GM23338 (cell line): ENCODE data around the gene NCF2. TPM values are rescaled to one million over a fixed set of nuclear protein-coding genes. Genes with fewer than 3 reads are reported as not detected.

Experiments used
- ATAC-seq: fragments of 200-7000 bp; cut with Tn5 transposase; 3 replicates; pipeline ENCODE4 v1.9.1; 2020
- DNase-seq: peaks from one replicate; pipeline ENCODE4 v3.0.0-alpha.2; 2015; ENCODE audit warnings: low spot score
- H2AFZ ChIP-seq: fragments of 200-600 bp; sonication (generic); 2 replicates; pipeline ENCODE4 v1.8.0; 2016; ENCODE audit warnings: antibody characterized with exemption, mild to moderate bottlenecking, moderate library complexity
- H3F3A ChIP-seq: fragments of 200-600 bp; sonication (generic); replicated peaks from 2 replicates; pipeline ENCODE4 v1.8.0; 2017; ENCODE audit warnings: antibody characterized with exemption, mixed run types, low read depth
- H3K27ac ChIP-seq: fragments of 200-600 bp; sonication (generic); 2 replicates; pipeline ENCODE4 v1.6.1; 2016; ENCODE audit warnings: low read depth
- H3K27me3 ChIP-seq: fragments of 200-600 bp; sonication (generic); 2 replicates; pipeline ENCODE4 v1.8.0; 2016; ENCODE audit warnings: mild to moderate bottlenecking, mixed run types, moderate library complexity; ENCODE audit not compliant: insufficient read depth
- H3K36me3 ChIP-seq: fragments of 200-600 bp; sonication (generic); 2 replicates; pipeline ENCODE4 v1.8.0; 2016; ENCODE audit warnings: mild to moderate bottlenecking; ENCODE audit not compliant: insufficient read depth
- H3K4me1 ChIP-seq: fragments of 200-600 bp; sonication (generic); 2 replicates; pipeline ENCODE4 v1.8.0; 2016; ENCODE audit warnings: mild to moderate bottlenecking, moderate library complexity; ENCODE audit not compliant: insufficient read depth
- H3K4me2 ChIP-seq: fragments of 200-600 bp; sonication (generic); 2 replicates; pipeline ENCODE4 v1.7.1; 2017; ENCODE audit warnings: mixed run types
- H3K4me3 ChIP-seq: fragments of 200-600 bp; sonication (generic); 2 replicates; pipeline ENCODE4 v1.6.1; 2016; ENCODE audit warnings: mixed run types
- H3K79me2 ChIP-seq: fragments of 200-600 bp; sonication (generic); replicated peaks from 2 replicates; pipeline ENCODE4 v1.8.0; 2017; ENCODE audit warnings: mild to moderate bottlenecking; ENCODE audit not compliant: insufficient read depth
- H3K9me2 ChIP-seq: fragments of 200-600 bp; sonication (generic); 2 replicates; pipeline ENCODE4 v1.8.0; 2017; ENCODE audit not compliant: insufficient read depth
- H4K20me1 ChIP-seq: fragments of 200-600 bp; sonication (generic); replicated peaks from 2 replicates; pipeline ENCODE4 v1.8.0; 2017; ENCODE audit warnings: mild to moderate bottlenecking; ENCODE audit not compliant: insufficient read depth
- H3K27ac Mint-ChIP-seq: 2 replicates; pipeline ENCODE4 v1.8.0; 2020; ENCODE audit warnings: inconsistent platforms, mild to moderate bottlenecking, moderate library complexity, mixed read lengths
- H3K27me3 Mint-ChIP-seq: 3 replicates; pipeline ENCODE4 v1.8.0; 2022; ENCODE audit warnings: low read depth, mild to moderate bottlenecking, moderate library complexity, mixed read lengths, inconsistent platforms; ENCODE audit not compliant: insufficient read depth, poor library complexity
- H3K36me3 Mint-ChIP-seq: 3 replicates; pipeline ENCODE4 v1.8.0; 2021; ENCODE audit warnings: low read depth, mild to moderate bottlenecking, inconsistent platforms, moderate library complexity, mixed read lengths
- H3K4me1 Mint-ChIP-seq: 3 replicates; pipeline ENCODE4 v1.8.0; 2020; ENCODE audit warnings: mild to moderate bottlenecking, inconsistent platforms, mixed read lengths
- H3K4me3 Mint-ChIP-seq: 3 replicates; pipeline ENCODE4 v1.8.0; 2021; ENCODE audit warnings: moderate library complexity, mild to moderate bottlenecking, inconsistent platforms, mixed read lengths
- H3K9me3 Mint-ChIP-seq: 3 replicates; pipeline ENCODE4 v1.8.0; 2020; ENCODE audit warnings: moderate library complexity, mild to moderate bottlenecking, inconsistent platforms, mixed read lengths
- CREB1 ChIP-seq: fragments of 250-450 bp; sonication (Bioruptor Pico); IDR thresholded peaks from 2 replicates; pipeline ENCODE4 v1.5.0; 2020; ENCODE audit warnings: low read depth, mild to moderate bottlenecking, moderate library complexity
- ETS1 ChIP-seq: IDR thresholded peaks from 2 replicates; pipeline ENCODE4 v1.6.1; 2016; ENCODE audit warnings: antibody characterized with exemption
- EZH2 ChIP-seq: fragments of 200-600 bp; sonication (generic); IDR thresholded peaks from one replicate; pipeline ENCODE4 v1.8.0; 2017; ENCODE audit warnings: antibody characterized with exemption, mild to moderate bottlenecking, low read depth; ENCODE audit not compliant: unreplicated experiment
- EZH2phosphoT487 ChIP-seq: fragments of 200-600 bp; sonication (generic); IDR thresholded peaks from one replicate; pipeline ENCODE4 v1.8.1; 2018; ENCODE audit warnings: antibody characterized with exemption; ENCODE audit not compliant: unreplicated experiment
- JUNB ChIP-seq: IDR thresholded peaks from one replicate; pipeline ENCODE4 v1.6.1; 2016; ENCODE audit warnings: antibody characterized with exemption; ENCODE audit not compliant: unreplicated experiment
- NANOG ChIP-seq: IDR thresholded peaks from 2 replicates; pipeline ENCODE4 v1.6.1; 2016; ENCODE audit warnings: antibody characterized with exemption, borderline replicate concordance
- POLR2AphosphoS5 ChIP-seq: IDR thresholded peaks from 2 replicates; pipeline ENCODE4 v1.6.1; 2016; ENCODE audit warnings: antibody characterized with exemption, low read depth
- STAT1 ChIP-seq: IDR thresholded peaks from one replicate; pipeline ENCODE4 v1.6.1; 2016; ENCODE audit warnings: antibody characterized with exemption; ENCODE audit not compliant: unreplicated experiment
- ZNF114 ChIP-seq: fragments of 250-450 bp; sonication (Bioruptor Pico); IDR thresholded peaks from 2 replicates; pipeline ENCODE4 v1.5.0; 2020; ENCODE audit warnings: mild to moderate bottlenecking, moderate library complexity
- ZNF331 ChIP-seq: fragments of 250-450 bp; sonication (Bioruptor Pico); IDR thresholded peaks from 2 replicates; pipeline ENCODE4 v1.5.0; 2020; ENCODE audit warnings: low read depth, mild to moderate bottlenecking, moderate library complexity
- polyA plus RNA-seq: library from polyadenylated mRNA; unstranded; fragments of >200 nt; fragmentation: Nextera tagmentation; extraction: Ambion mirVana; gene quantifications from 2 replicates; pipeline ENCODE4 v1.2.1, GENCODE V29; 2016
- total RNA-seq: library from RNA; depleted of rRNA; stranded (reverse); fragments of >200 nt; shearing (Covaris generic); gene quantifications from 2 replicates; pipeline ENCODE4 v1.2.3, GENCODE V29; 2014
- TF ChIP-seq, protein P1 (sequence below), 2 experiments: fragments of 200-600 bp in 1 of 2; sonication (generic) in 1 of 2; conservative IDR thresholded peaks; 2 replicates each; pipeline versions ENCODE4 v1.5.1 to v1.6.1; 2016 to 2017; ENCODE audit warnings: antibody characterized with exemption in 2 of 2, low read depth in 2 of 2, mild to moderate bottlenecking in 2 of 2, moderate library complexity in 1 of 2
- TF ChIP-seq, protein P2 (sequence below): fragments of 250-450 bp; sonication (Bioruptor Pico); IDR thresholded peaks from 2 replicates; pipeline ENCODE4 v1.5.0; 2020; ENCODE audit warnings: mild to moderate bottlenecking, moderate library complexity
- TF ChIP-seq, protein P3 (sequence below): IDR thresholded peaks from one replicate; pipeline ENCODE4 v1.6.1; 2018; ENCODE audit warnings: antibody characterized with exemption; ENCODE audit not compliant: unreplicated experiment

The NCF2 gene
- total and polyA plus RNA-seq, 2 experiments from 2014 or later, result not detected

DNA sequence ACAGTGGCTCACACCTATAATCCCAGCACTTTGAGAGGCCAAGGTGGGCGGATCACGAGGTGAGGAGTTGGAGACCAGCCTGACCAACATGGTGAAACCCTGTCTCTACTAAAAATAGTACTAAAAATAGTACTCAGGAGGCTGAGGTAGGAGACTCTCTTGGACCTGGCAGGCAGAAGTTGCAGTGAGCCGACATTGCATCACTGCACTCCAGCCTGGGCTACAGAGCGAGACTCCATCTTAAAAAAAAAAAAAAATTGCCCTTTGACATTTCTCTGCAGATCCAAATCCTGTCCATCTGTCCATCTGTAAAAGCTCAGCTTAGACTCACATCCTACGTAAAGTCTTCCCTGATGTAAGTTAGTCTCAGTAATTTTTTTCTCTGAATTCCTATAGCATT, 6.2 kb upstream of the NCF2 start:
- no peaks in the 10 kb centered on the region for H4K20me1 ChIP-seq
- Mint-ChIP-seq H3K36me3 (no peaks in the 10 kb centered on the region), H3K27me3 (peaks cover 3% of the 10 kb centered on the region), H3K4me1 (peaks cover 13% of the 10 kb centered on the region), H3K27ac (no peak overlapping the region), H3K4me3 (no peak overlapping the region), H3K9me3 (no peaks in the 10 kb centered on the region)
- no peaks in the 10 kb centered on the region for H3K27me3 ChIP-seq
- no peaks in the 10 kb centered on the region for H3K79me2 ChIP-seq
- no peak overlapping the region for H3K27ac ChIP-seq
- H3K4me1 ChIP-seq, result peaks cover 6% of the 10 kb centered on the region
- ATAC-seq, result no peak
- H2AFZ ChIP-seq, result no peak overlapping the region
- no peaks in the 10 kb centered on the region for H3F3A ChIP-seq
- H3K4me2 ChIP-seq, result no peak overlapping the region
- no peak for DNase-seq
- TF ChIP-seq, protein P1, sequence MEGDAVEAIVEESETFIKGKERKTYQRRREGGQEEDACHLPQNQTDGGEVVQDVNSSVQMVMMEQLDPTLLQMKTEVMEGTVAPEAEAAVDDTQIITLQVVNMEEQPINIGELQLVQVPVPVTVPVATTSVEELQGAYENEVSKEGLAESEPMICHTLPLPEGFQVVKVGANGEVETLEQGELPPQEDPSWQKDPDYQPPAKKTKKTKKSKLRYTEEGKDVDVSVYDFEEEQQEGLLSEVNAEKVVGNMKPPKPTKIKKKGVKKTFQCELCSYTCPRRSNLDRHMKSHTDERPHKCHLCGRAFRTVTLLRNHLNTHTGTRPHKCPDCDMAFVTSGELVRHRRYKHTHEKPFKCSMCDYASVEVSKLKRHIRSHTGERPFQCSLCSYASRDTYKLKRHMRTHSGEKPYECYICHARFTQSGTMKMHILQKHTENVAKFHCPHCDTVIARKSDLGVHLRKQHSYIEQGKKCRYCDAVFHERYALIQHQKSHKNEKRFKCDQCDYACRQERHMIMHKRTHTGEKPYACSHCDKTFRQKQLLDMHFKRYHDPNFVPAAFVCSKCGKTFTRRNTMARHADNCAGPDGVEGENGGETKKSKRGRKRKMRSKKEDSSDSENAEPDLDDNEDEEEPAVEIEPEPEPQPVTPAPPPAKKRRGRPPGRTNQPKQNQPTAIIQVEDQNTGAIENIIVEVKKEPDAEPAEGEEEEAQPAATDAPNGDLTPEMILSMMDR (conservative IDR thresholded peaks at IDR 0.05; ENCODE audit: low read depth in 2 of 2), result no peak
- TF ChIP-seq CREB1 (CRISPR knock-in tag) (no peak), NANOG (no peak), ZNF114 (no peak), EZH2phosphoT487 (no peak), JUNB (no peak), ZNF331 (no peak), EZH2 (no peak), STAT1 (no peak), ETS1 (no peak), POLR2AphosphoS5 (no peak)
- TF ChIP-seq, protein P2, sequence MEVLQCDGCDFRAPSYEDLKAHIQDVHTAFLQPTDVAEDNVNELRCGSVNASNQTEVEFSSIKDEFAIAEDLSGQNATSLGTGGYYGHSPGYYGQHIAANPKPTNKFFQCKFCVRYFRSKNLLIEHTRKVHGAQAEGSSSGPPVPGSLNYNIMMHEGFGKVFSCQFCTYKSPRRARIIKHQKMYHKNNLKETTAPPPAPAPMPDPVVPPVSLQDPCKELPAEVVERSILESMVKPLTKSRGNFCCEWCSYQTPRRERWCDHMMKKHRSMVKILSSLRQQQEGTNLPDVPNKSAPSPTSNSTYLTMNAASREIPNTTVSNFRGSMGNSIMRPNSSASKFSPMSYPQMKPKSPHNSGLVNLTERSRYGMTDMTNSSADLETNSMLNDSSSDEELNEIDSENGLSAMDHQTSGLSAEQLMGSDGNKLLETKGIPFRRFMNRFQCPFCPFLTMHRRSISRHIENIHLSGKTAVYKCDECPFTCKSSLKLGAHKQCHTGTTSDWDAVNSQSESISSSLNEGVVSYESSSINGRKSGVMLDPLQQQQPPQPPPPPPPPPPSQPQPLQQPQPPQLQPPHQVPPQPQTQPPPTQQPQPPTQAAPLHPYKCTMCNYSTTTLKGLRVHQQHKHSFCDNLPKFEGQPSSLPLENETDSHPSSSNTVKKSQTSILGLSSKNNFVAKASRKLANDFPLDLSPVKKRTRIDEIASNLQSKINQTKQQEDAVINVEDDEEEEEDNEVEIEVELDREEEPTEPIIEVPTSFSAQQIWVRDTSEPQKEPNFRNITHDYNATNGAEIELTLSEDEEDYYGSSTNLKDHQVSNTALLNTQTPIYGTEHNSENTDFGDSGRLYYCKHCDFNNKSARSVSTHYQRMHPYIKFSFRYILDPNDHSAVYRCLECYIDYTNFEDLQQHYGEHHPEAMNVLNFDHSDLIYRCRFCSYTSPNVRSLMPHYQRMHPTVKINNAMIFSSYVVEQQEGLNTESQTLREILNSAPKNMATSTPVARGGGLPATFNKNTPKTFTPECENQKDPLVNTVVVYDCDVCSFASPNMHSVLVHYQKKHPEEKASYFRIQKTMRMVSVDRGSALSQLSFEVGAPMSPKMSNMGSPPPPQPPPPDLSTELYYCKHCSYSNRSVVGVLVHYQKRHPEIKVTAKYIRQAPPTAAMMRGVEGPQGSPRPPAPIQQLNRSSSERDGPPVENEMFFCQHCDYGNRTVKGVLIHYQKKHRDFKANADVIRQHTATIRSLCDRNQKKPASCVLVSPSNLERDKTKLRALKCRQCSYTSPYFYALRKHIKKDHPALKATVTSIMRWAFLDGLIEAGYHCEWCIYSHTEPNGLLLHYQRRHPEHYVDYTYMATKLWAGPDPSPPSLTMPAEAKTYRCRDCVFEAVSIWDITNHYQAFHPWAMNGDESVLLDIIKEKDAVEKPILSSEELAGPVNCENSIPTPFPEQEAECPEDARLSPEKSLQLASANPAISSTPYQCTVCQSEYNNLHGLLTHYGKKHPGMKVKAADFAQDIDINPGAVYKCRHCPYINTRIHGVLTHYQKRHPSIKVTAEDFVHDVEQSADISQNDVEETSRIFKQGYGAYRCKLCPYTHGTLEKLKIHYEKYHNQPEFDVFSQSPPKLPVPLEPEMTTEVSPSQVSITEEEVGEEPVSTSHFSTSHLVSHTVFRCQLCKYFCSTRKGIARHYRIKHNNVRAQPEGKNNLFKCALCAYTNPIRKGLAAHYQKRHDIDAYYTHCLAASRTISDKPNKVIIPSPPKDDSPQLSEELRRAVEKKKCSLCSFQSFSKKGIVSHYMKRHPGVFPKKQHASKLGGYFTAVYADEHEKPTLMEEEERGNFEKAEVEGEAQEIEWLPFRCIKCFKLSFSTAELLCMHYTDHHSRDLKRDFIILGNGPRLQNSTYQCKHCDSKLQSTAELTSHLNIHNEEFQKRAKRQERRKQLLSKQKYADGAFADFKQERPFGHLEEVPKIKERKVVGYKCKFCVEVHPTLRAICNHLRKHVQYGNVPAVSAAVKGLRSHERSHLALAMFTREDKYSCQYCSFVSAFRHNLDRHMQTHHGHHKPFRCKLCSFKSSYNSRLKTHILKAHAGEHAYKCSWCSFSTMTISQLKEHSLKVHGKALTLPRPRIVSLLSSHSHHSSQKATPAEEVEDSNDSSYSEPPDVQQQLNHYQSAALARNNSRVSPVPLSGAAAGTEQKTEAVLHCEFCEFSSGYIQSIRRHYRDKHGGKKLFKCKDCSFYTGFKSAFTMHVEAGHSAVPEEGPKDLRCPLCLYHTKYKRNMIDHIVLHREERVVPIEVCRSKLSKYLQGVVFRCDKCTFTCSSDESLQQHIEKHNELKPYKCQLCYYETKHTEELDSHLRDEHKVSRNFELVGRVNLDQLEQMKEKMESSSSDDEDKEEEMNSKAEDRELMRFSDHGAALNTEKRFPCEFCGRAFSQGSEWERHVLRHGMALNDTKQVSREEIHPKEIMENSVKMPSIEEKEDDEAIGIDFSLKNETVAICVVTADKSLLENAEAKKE, result no peak
- TF ChIP-seq, protein P3, sequence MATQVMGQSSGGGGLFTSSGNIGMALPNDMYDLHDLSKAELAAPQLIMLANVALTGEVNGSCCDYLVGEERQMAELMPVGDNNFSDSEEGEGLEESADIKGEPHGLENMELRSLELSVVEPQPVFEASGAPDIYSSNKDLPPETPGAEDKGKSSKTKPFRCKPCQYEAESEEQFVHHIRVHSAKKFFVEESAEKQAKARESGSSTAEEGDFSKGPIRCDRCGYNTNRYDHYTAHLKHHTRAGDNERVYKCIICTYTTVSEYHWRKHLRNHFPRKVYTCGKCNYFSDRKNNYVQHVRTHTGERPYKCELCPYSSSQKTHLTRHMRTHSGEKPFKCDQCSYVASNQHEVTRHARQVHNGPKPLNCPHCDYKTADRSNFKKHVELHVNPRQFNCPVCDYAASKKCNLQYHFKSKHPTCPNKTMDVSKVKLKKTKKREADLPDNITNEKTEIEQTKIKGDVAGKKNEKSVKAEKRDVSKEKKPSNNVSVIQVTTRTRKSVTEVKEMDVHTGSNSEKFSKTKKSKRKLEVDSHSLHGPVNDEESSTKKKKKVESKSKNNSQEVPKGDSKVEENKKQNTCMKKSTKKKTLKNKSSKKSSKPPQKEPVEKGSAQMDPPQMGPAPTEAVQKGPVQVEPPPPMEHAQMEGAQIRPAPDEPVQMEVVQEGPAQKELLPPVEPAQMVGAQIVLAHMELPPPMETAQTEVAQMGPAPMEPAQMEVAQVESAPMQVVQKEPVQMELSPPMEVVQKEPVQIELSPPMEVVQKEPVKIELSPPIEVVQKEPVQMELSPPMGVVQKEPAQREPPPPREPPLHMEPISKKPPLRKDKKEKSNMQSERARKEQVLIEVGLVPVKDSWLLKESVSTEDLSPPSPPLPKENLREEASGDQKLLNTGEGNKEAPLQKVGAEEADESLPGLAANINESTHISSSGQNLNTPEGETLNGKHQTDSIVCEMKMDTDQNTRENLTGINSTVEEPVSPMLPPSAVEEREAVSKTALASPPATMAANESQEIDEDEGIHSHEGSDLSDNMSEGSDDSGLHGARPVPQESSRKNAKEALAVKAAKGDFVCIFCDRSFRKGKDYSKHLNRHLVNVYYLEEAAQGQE, result no peak
- H3K9me2 ChIP-seq, result 0 out of 2 replicates have a peak, but pooled peaks cover 8% of the 10 kb centered on the region
- no peak overlapping the region for H3K4me3 ChIP-seq
- H3K36me3 ChIP-seq, result no peaks in the 10 kb centered on the region
